A549 (cell line): ENCODE measurements around the gene LILRB2. TPM values are rescaled to one million over a fixed set of nuclear protein-coding genes. Genes with fewer than 3 reads are reported as not detected.
A peak's percentile ranks its signal among the peaks of the same experiment; 100 is the strongest.
"Not testable (repeated sequence)": the region's sequence is repeated elsewhere in the genome, so short reads cannot be mapped to it uniquely, and the experiment has no call there.

Experiments
- ATAC-seq, 2 experiments: fragments of 200-7000 bp in 1 of 2; fragments of >200 bp in 1 of 2; cut with Nextera tagmentation in 1 of 2; cut with Tn5 transposase in 1 of 2; 3 replicates each; pipeline versions ENCODE4 v1.8.0 to v1.9.1; 2018 to 2020; ENCODE audit warnings: mild to moderate bottlenecking in 1 of 2, moderate library complexity in 1 of 2
- CTCF ChIA-PET: fragments of 300-600 bp; sonication (Branson Sonifier 250); formaldehyde crosslinking; extraction: SDS; loops from one replicate; lab custom pipeline; 2021; ENCODE audit warnings: antibody characterized with exemption, inconsistent platforms; lab: Yijun Ruan, JAX
- POLR2A ChIA-PET: fragments of 350-600 bp; formaldehyde crosslinking; extraction: SDS; loops from one replicate; lab custom pipeline; 2021; ENCODE audit warnings: antibody characterized with exemption, inconsistent platforms; lab: Yijun Ruan, JAX
- DNase-seq, 2 experiments: peaks; one replicate each; pipeline versions ENCODE4 v3.0.0 to v3.0.0-alpha.2; 2011 to 2016; ENCODE audit warnings: low read depth in 1 of 2, low spot score in 1 of 2
- FAIRE-seq: peaks from 2 replicates; lab custom pipeline; 2011; peaks lifted over from hg19 to GRCh38; lab: Jason Lieb, UNC
- H3K27ac ChIP-seq, 2 experiments: fragments of >200 bp; sonication (Bioruptor Twin); formaldehyde crosslinking; 3 replicates each; pipeline ENCODE4 v1.5.1; 2016 to 2017
- H3K4me1 ChIP-seq: fragments of >200 bp; sonication (Bioruptor Twin); formaldehyde crosslinking; 3 replicates; pipeline ENCODE4 v1.6.1; 2016
- H3K4me2 ChIP-seq: fragments of >200 bp; sonication (Bioruptor Twin); formaldehyde crosslinking; 3 replicates; pipeline ENCODE4 v1.6.1; 2016
- H3K4me3 ChIP-seq: fragments of >200 bp; sonication (Bioruptor Twin); formaldehyde crosslinking; 3 replicates; pipeline ENCODE4 v1.5.1; 2016
- H3K9me3 ChIP-seq: fragments of >200 bp; sonication (Bioruptor Twin); formaldehyde crosslinking; 3 replicates; pipeline ENCODE4 v1.6.1; 2016
- CBX2 ChIP-seq: fragments of 200-600 bp; sonication (generic); IDR thresholded peaks from 2 replicates; pipeline ENCODE4 v1.6.1; 2016; ENCODE audit warnings: low read depth, mild to moderate bottlenecking, borderline replicate concordance
- CHD2 ChIP-seq: fragments of 150-350 bp; IDR thresholded peaks from 2 replicates; pipeline ENCODE4 v1.6.1; 2014; ENCODE audit warnings: low read length; ENCODE audit not compliant: partially characterized antibody
- FOXS1 ChIP-seq: fragments of 250-450 bp; sonication (Bioruptor Pico); IDR thresholded peaks from 2 replicates; pipeline ENCODE4 v1.5.0; 2020; ENCODE audit warnings: mild to moderate bottlenecking, moderate library complexity
- JUN ChIP-seq, 2 experiments: fragments of >200 bp; sonication (Bioruptor Twin); formaldehyde crosslinking; IDR thresholded peaks; 2 replicates in 1 of 2; 3 replicates in 1 of 2; pipeline ENCODE4 v1.6.1; 2016 to 2017
- KDM1A ChIP-seq: fragments of 200-600 bp; sonication (generic); IDR thresholded peaks from 2 replicates; pipeline ENCODE4 v1.6.1; 2016; ENCODE audit warnings: low read depth, mild to moderate bottlenecking
- KDM5A ChIP-seq: fragments of 200-600 bp; sonication (generic); IDR thresholded peaks from 2 replicates; pipeline ENCODE4 v1.6.1; 2016; ENCODE audit warnings: antibody characterized with exemption, mild to moderate bottlenecking
- NR3C1 ChIP-seq: fragments of >200 bp; sonication (Bioruptor Twin); formaldehyde crosslinking; IDR thresholded peaks from 3 replicates; pipeline ENCODE4 v1.6.1; 2017
- POLR2AphosphoS2 ChIP-seq: conservative IDR thresholded peaks from 2 replicates; pipeline ENCODE4 v1.6.1; 2012; ENCODE audit warnings: low read length, improper control_type of control experiment, inconsistent platforms
- RAD21 ChIP-seq, 2 experiments: fragments of >200 bp in 1 of 2; sonication (Bioruptor Twin) in 1 of 2; formaldehyde crosslinking in 1 of 2; IDR thresholded peaks in 1 of 2; conservative IDR thresholded peaks in 1 of 2; 2 replicates in 1 of 2; 3 replicates in 1 of 2; pipeline ENCODE4 v1.6.1; 2012 to 2018; ENCODE audit warnings: inconsistent platforms in 1 of 2
- RFX5 ChIP-seq: fragments of 450-650 bp; IDR thresholded peaks from 2 replicates; pipeline ENCODE4 v1.7.1; 2014; ENCODE audit warnings: antibody characterized with exemption, mild to moderate bottlenecking, moderate library complexity
- WGBS: methylation state at CpG from one replicate; pipeline ENCODE4 v1.1.6; 2017; ENCODE audit errors: missing lambda C conversion rate; 5-methylcytosine and 5-hydroxymethylcytosine counted together
- polyA plus RNA-seq, 4 experiments: library from polyadenylated mRNA; depleted of rRNA in 3 of 4; stranded (reverse); fragments of >200 nt; fragmentation: RNase III in 1 of 4; extraction: RNeasy Plus Mini Kit Qiagen cat#74134 plus additional on column Dnase treatment in 1 of 4; gene quantifications; 2 replicates in 3 of 4; 3 replicates in 1 of 4; pipeline ENCODE4 v1.2.3, GENCODE V29; 2011 to 2017
- TF ChIP-seq, protein P1 (sequence below): IDR thresholded peaks from 2 replicates; pipeline ENCODE4 v1.6.1; 2012; ENCODE audit warnings: low read depth, borderline replicate concordance
- TF ChIP-seq, protein P2 (sequence below): fragments of 250-450 bp; sonication (Bioruptor Pico); IDR thresholded peaks from 2 replicates; pipeline ENCODE4 v1.5.0; 2020; ENCODE audit warnings: low read depth, mild to moderate bottlenecking, moderate library complexity
- TF ChIP-seq, protein P3 (sequence below): fragments of >200 bp; sonication (Bioruptor Twin); formaldehyde crosslinking; IDR thresholded peaks from 3 replicates; pipeline ENCODE4 v1.5.1; 2016
- TF ChIP-seq, protein P4 (sequence below): fragments of 250-450 bp; sonication (Bioruptor Pico); IDR thresholded peaks from 2 replicates; pipeline ENCODE4 v1.5.0; 2021; ENCODE audit warnings: mild to moderate bottlenecking, moderate library complexity, borderline replicate concordance

Gene LILRB2
- polyA plus RNA-seq, 2 of the 4 experiments (the other 2 are of a cell fraction), result not detected

DNA sequence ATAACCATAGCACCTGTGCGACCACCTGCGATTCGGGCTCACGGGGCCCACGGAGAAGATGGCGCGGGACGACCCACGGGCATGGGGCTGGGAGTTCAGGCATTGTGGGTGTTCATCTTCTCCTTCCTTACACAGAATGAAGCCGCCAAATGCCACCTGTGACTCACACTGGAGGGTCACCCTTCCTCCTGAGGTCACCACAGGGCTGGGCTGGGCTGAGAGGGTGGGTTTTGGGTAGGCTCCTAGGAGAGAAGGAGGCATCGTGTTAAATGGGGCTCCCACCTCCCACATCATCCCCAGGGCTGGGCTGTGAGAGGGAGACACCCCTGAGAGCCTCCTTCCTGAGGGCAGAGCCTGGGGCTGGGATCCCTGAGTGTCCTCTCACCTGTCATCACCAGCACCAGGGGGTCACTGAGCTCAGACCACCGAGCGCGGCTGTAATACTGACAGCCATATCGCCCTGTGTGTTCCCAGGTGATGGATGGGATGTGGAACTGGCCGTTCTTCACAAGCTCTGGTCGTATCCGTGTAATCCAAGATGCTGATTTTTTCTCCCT is 1.4 kb downstream of the LILRB2 start:
- TF ChIP-seq JUN (IDR thresholded peaks at IDR 0.05) (no peak), FOXS1 (no peak), CBX2 (no peak), KDM5A (no peak), CHD2 (no peak), POLR2AphosphoS2 (no peak), RFX5 (no peak), RAD21 (conservative IDR thresholded peaks at IDR 0.05 in 1 of 2, IDR thresholded peaks at IDR 0.05 in 1 of 2) (no peak), KDM1A (no peak), NR3C1 (no peak)
- TF ChIP-seq, protein P1, sequence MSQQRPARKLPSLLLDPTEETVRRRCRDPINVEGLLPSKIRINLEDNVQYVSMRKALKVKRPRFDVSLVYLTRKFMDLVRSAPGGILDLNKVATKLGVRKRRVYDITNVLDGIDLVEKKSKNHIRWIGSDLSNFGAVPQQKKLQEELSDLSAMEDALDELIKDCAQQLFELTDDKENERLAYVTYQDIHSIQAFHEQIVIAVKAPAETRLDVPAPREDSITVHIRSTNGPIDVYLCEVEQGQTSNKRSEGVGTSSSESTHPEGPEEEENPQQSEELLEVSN, result no peak
- TF ChIP-seq, protein P2, sequence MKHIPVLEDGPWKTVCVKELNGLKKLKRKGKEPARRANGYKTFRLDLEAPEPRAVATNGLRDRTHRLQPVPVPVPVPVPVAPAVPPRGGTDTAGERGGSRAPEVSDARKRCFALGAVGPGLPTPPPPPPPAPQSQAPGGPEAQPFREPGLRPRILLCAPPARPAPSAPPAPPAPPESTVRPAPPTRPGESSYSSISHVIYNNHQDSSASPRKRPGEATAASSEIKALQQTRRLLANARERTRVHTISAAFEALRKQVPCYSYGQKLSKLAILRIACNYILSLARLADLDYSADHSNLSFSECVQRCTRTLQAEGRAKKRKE (CRISPR knock-in tag), result no peak
- TF ChIP-seq, protein P3, sequence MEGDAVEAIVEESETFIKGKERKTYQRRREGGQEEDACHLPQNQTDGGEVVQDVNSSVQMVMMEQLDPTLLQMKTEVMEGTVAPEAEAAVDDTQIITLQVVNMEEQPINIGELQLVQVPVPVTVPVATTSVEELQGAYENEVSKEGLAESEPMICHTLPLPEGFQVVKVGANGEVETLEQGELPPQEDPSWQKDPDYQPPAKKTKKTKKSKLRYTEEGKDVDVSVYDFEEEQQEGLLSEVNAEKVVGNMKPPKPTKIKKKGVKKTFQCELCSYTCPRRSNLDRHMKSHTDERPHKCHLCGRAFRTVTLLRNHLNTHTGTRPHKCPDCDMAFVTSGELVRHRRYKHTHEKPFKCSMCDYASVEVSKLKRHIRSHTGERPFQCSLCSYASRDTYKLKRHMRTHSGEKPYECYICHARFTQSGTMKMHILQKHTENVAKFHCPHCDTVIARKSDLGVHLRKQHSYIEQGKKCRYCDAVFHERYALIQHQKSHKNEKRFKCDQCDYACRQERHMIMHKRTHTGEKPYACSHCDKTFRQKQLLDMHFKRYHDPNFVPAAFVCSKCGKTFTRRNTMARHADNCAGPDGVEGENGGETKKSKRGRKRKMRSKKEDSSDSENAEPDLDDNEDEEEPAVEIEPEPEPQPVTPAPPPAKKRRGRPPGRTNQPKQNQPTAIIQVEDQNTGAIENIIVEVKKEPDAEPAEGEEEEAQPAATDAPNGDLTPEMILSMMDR, result no peak
- TF ChIP-seq, protein P4, sequence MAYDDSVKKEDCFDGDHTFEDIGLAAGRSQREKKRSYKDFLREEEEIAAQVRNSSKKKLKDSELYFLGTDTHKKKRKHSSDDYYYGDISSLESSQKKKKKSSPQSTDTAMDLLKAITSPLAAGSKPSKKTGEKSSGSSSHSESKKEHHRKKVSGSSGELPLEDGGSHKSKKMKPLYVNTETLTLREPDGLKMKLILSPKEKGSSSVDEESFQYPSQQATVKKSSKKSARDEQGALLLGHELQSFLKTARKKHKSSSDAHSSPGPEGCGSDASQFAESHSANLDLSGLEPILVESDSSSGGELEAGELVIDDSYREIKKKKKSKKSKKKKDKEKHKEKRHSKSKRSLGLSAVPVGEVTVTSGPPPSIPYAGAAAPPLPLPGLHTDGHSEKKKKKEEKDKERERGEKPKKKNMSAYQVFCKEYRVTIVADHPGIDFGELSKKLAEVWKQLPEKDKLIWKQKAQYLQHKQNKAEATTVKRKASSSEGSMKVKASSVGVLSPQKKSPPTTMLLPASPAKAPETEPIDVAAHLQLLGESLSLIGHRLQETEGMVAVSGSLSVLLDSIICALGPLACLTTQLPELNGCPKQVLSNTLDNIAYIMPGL, result no peak
- WGBS, result 5% methylated on average over 18 of the region's 18 CpGs
- DNase-seq, result no peak
- Histone ChIP-seq H3K27ac (no peak overlapping the region), H3K4me3 (no peak overlapping the region), H3K4me1 (no peaks in the 10 kb centered on the region), H3K4me2 (no peak overlapping the region), H3K9me3 (no peaks in the 10 kb centered on the region)
- FAIRE-seq, result no peak
- CTCF ChIA-PET, result interaction anchor here (1.1 to 5.4 kb wide), 2 partner anchors 13 to 18 kb away, joined by 3 to 28 read pairs; no protein-coding TSS in a partner anchor
- ATAC-seq, result peak in 1 of 2 experiments; percentile 28; a peak in 2 of 6 replicates
- POLR2A ChIA-PET, result no interaction called here

DNA sequence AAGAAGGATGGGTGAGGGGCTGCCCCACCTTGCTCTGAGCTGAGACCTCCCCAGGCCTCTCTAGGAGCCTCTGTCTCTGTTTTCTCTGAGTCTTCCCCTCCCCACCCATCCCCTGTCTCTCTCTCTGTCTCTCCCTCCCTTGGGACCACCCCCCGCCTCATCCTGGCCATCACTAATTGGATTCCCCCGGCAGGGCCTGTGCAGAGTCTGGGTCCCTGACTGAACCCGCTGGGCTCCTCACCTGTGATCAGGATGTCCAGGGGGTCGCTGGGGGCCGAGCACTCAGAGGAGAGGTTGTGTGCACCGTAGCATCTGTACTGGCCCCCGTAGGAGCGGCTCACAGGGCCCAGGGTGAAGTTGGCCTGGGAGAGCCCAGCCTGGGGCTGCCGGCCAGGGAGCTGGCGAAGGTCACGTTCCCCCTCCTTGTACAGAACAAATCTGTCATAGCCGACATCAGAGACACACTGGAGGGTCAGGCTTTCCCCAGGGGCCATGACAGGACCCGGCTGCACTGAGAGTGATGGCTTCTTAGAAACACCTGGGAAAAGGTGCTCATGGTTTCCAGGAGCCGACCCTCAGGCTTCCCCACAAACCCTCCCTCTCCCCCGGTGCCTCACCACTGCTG is 2.2 kb downstream of the LILRB2 start:
- 25% methylated on average over 15 of the region's 15 CpGs for WGBS
- H3K9me3 ChIP-seq, DNase-seq, FAIRE-seq, H3K4me2 ChIP-seq, ATAC-seq, H3K27ac ChIP-seq, H3K4me1 ChIP-seq, H3K4me3 ChIP-seq, POLR2A ChIA-PET: not testable (repeated sequence)
- CTCF ChIA-PET, result interaction anchor here (5.4 kb wide), 1 partner anchor 12 kb away, joined by 28 read pairs; no protein-coding TSS in a partner anchor

DNA sequence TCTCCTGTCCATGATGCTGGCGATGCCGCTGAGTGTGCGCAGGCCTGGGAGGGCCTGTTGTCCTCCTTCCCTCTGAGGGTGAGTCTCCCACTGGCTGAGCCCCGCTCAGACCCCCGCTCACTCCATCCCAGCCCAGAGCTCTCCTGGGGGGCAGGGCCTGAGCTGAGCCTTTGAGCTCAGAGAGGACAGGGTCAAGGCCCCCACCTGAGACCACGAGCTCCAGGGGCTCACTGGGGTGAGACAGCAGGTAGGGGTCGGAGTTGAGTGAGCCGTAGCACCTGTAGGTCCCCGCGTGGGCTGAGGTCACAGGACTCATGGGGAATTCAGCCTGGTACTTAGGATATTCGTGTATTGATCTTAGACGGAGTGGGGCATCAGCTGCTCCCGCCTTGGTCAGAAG is 2.9 kb downstream of the LILRB2 start:
- peak in 1 of 2 experiments; percentile 8; a peak in 1 of 6 replicates for ATAC-seq
- H3K4me2 ChIP-seq, H3K4me3 ChIP-seq, H3K27ac ChIP-seq, POLR2A ChIA-PET, FAIRE-seq, H3K9me3 ChIP-seq, H3K4me1 ChIP-seq, DNase-seq: not testable (repeated sequence)
- WGBS, result 66% methylated on average over 11 of the region's 13 CpGs
- CTCF ChIA-PET, result interaction anchor here (5.4 kb wide), 1 partner anchor 12 kb away, joined by 28 read pairs; no protein-coding TSS in a partner anchor

DNA sequence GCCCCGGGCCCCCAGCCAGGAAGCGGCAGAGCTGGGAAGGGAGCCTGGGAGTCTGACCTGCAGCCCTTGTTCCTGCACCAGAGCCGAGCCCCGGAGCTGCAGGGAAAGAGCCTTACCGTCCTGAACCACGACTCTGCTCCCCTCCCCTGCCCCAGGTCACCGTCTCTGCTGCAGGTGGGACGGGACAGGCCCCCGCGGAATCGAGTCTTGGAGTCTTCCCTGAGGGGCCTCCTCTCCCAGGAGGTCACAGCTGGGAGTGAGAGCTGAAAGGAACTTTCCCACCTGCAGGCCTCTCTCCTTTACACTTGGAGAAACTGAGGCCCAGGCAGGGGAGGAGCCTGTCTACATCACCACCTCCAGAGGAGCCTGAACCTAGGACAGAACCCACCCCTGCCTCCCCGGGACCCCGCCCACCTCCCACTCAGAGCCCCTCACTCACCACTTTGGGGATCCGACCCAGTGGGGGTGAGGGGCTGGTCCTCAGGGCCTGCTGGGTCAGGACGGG is 3.7 kb downstream of the LILRB2 start:
- H3K4me2 ChIP-seq, H3K9me3 ChIP-seq, H3K27ac ChIP-seq, H3K4me1 ChIP-seq, ATAC-seq, POLR2A ChIA-PET, DNase-seq, FAIRE-seq, H3K4me3 ChIP-seq: not testable (repeated sequence)
- WGBS, result 18% methylated on average over 5 of the region's 15 CpGs
- CTCF ChIA-PET, result interaction anchor here (5.4 kb wide), 1 partner anchor 11 kb away, joined by 28 read pairs; no protein-coding TSS in a partner anchor
